HG02571 (cell line): ENCODE measurements around the gene PHKG2.

Experiments
- ATAC-seq: cut with Tn5 transposase; IDR thresholded peaks from one replicate; pipeline ENCODE4 v1.9.1; 2021; ENCODE audit warnings: mild to moderate bottlenecking, moderate library complexity; ENCODE audit not compliant: unreplicated experiment

The PHKG2 gene

GRCh38 chr16:30725418-30725792, 22.8 kb upstream of the PHKG2 start:
- ATAC-seq = no peak

DNA sequence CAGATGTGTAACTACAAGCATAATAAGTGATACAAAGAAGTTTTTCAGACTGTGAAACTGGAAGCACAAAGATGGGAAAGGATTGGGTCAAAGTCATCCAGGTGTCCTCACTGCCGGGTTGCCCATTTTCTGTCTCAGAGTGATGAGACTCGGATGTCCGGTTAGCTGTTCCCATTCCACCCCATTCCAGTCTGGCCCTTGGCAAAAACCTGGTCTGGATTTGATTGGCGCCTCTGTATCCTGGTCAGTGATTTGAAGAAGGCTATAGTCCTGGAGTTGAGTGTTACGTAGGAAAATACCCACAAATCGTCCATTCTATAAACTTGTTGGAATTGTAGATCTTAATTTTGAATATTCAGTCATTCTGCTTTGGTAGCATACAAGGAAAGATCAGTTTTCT, 19.9 kb upstream of the PHKG2 start:
- no peak for ATAC-seq

DNA sequence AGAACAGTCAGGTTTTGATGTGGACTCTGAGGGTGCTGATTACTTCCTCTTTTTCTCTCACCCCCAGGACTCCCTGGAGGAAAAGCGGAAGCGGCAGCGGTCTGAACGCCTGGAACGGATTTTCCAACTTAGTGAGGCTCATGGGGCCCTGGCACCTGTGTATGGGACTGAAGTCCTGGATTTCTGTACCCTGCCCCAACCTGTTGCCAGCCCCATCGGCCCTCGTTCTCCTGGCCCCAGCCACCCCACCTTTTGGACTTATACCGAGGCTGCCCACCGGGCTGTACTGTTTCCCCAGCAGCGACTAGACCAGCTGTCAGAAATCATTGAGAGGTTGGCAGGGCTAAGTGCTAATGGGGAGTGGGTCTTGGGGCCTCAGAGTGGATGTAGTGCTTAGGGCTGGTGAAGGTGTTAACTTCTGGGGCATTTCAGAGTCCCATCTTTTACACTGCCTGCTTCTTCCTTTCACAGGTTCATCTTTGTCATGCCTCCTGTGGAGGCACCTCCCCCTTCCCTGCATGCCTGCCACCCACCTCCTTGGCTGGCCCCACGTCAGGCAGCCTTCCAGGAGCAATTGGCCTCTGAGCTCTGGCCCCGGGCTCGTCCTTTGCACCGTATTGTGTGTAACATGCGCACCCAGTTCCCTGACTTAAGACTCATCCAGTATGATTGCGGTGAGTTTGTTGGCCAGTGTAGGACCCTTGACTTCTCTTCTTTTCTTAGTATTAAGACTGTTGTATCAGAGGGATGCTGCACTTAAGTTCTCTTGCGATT, 19.1 kb upstream of the PHKG2 start:
- no peak for ATAC-seq

DNA sequence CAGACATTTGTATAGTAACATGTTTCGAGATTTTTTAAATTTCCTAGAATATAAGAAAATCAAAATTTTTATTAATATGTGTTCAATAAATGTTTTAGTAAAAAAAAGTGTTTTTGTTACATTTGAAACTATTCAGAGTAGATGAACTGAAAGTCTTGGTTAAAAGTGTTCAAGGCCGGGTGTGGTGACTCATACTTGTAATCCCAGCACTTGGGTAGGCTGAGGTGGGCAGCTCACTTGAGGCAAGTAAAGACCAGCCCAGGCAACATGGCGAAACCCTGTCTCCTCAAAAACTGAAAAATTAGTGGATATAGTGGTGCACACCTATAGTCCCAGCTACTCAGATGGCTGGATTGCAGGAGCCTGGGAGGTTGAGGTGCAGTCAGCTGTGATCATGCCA, 16.8 kb upstream of the PHKG2 start:
- ATAC-seq = no peak

DNA sequence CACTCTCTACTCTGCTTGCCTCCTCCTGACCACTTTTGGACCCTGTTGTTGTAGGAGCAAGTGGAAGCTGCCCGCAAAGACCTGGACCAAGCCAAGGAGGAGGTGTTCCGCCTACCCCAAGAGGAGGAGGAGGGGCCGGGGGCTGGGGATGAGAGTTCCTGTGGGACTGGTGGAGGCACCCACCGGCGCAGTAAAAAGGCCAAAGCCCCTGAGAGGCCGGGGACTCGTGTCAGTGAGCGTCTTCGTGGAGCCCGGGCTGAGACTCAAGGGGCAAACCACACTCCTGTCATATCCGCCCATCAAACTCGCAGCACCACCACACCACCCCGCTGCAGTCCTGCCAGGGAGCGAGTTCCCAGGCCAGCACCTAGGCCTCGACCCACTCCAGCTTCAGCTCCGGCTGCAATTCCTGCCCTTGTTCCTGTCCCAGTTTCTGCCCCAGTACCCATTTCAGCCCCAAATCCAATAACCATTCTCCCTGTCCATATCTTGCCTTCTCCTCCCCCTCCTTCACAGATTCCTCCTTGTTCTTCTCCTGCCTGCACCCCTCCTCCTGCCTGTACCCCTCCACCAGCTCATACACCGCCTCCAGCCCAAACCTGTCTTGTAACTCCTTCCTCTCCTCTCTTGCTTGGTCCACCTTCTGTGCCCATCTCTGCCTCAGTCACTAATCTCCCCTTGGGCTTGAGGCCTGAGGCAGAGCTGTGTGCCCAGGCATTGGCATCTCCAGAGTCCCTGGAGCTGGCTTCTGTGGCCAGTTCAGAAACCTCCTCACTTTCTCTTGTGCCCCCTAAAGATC, 11.0 kb upstream of the PHKG2 start:
- no peak for ATAC-seq

GRCh38 chr16:30737794-30738648, 10.2 kb upstream of the PHKG2 start:
- no peak for ATAC-seq

- no peak for ATAC-seq
These were observed 9.0 kb upstream of the PHKG2 start for GRCh38 chr16:30738984-30739951.

DNA sequence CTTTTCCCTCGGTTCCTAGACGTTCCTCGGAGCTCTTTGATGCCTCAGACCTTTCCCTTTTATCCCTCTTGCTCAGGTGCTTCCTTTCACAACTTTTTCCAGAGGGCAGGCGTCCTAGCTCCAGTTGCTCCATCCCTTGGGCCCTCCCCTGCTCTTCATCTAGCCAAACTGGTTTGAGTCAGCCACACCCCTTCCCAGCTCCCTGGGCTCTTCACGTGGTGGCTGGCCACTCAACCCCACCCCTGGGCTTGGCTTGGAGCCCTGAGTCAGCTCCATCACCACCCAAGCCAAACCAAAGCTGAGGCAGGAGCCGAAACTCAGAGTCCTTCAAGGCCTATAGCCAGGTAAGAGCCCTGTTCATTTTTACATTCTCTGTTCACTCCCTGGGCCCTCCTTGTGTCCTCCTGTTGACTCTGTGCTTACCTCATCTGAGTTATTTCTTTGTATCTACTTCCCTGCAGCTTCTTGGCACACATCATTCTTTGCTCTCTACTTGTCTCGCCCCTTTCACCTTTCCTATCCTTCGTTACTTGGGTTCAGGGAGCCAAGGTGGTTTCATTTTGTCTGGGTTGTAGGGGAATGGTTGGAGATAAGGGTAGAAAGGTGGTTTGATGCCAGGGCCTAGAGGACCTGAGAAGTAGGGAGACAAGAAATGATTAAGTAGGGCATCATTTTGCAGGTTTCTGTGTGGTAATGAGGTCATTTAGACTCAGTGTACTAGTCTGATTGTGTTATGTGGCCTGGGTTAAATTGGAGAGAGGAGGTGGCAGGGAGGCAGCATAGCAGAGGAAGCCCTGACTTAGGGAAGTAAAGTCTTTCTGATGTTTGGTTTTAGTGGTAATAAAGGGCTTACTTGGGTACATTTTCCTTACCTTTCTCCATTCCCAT, 7.6 kb upstream of the PHKG2 start:
- ATAC-seq = no peak

DNA sequence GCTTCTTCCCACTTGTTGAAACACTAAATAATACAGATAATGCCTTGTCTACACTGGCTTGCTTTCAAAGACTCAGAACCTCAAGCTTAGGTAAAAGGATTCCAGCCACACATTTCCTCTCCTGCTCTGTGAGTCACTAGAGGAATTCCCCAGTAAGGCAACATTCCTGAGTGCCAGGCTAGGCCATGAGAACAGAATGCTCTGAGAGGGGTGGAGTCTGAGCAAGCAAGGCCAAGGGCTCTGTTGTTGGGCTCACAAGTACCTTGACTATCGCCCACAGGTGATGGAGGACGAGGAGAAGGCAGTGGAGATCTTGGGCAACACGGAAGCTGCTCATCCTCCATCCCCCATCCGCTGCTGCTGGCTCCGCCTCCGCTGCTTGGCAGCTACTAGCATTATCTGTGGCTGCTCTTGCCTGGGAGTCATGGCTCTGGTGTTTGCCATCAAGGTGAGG, 6.7 kb upstream of the PHKG2 start:
- no peak for ATAC-seq

GRCh38 chr16:30743716-30744115, 4.5 kb upstream of the PHKG2 start:
- ATAC-seq = no peak

GRCh38 chr16:30744183-30744582, 4.0 kb upstream of the PHKG2 start:
- no peak for ATAC-seq

- no peak for ATAC-seq
These were observed 3.1 kb upstream of the PHKG2 start for GRCh38 chr16:30745082-30745481.

- ATAC-seq = no peak
These were observed 1.5 kb upstream of the PHKG2 start for GRCh38 chr16:30746638-30747175.

GRCh38 chr16:30747331-30747730, 894 bp upstream of the PHKG2 start:
- no peak for ATAC-seq

- ATAC-seq = peak; percentile 11
These were observed 615 bp downstream of the PHKG2 start for GRCh38 chr16:30748634-30749445.

DNA sequence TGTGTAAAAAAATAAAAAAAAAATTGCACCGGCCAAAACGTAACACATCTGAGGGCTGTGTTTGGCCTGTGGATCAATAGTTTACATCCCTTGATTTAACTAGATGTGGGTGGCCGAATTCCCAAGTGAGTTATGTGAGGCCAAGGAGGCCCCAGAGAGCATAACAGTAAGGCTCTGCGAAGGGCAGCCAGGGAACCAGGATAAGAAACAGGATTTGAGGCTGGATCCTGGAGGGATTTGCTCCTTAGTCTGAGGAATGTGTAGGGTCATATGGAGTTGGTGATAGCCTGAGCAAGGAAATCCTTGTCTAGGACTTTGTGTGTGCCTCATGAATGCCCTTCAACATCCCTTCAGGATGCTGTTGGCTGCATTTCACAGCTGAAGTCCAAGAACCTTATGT, 2.0 kb downstream of the PHKG2 start:
- no peak for ATAC-seq

- ATAC-seq = no peak
These were observed 2.7 kb downstream of the PHKG2 start for GRCh38 chr16:30750876-30751465.

GRCh38 chr16:30753596-30753995, 5.4 kb downstream of the PHKG2 start:
- ATAC-seq = no peak
